ENCODE results near the gene ANXA5.

GRCh38 chr4:121666091-121666679 lies 30.6 kb downstream of the ANXA5 start:
- TF ChIP-seq CTCF (IDR thresholded peaks at IDR 0.05), result no peak
- TF ChIP-seq POLR2A (IDR thresholded peaks at IDR 0.05), result no peak
- TF ChIP-seq EP300 (IDR thresholded peaks at IDR 0.05), result no peak
- TF ChIP-seq POLR2AphosphoS5 (IDR thresholded peaks at IDR 0.05), result no peak

All from suprapubic skin (tissue), 4 donors.